SKM-1 (cell line): ENCODE results near the gene GNAT1.
A peak's percentile ranks its signal among the peaks of the same experiment; 100 is the strongest.

ENCODE experiments used
- DNase-seq: peaks from one replicate; lab custom pipeline; 2025; ENCODE audit not compliant: unreplicated experiment; lab: John Stamatoyannopoulos, UW

Gene GNAT1

DNA sequence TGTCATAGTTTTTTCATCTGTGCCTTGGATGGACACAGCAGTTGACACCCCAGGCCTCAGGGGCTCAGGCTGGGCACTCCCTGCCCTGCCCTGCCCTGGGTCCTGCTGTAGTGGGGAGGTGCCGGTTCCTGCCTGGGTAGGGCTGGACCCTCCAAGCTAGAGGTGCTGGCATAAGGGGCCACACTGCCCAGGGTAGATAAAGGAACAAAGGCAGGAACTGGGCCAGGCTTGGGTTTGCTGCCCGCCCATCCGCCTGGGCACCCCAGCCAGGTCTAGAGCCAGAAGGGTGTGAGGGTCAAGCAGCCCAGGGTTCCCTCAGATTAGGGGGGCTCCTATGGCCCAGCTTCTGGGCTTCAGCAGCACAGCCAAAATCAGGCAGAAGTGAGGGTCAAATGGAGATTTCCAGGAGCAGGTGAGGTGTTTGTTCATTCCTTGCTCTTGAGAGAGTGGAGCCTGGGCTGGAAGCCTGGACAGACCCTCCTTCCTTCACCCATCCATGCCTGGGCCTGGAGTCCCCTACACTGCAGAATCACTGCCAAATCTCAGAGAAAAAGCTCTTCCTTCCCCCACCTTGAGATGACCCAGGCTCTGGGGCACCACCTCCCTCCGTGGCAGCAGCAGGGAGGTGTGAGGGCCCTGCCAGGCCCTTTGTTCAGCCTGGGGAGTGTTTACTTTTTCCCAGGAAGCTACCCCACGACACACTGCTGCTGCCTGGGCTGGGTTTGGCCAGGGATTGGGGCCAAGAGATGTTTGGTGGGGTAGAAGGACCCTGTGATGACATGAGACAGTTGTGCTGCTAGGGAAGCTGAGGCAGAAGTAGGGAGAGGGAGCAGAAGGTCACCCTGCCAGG, 29.2 kb upstream of the GNAT1 start:
- no peak for DNase-seq

DNA sequence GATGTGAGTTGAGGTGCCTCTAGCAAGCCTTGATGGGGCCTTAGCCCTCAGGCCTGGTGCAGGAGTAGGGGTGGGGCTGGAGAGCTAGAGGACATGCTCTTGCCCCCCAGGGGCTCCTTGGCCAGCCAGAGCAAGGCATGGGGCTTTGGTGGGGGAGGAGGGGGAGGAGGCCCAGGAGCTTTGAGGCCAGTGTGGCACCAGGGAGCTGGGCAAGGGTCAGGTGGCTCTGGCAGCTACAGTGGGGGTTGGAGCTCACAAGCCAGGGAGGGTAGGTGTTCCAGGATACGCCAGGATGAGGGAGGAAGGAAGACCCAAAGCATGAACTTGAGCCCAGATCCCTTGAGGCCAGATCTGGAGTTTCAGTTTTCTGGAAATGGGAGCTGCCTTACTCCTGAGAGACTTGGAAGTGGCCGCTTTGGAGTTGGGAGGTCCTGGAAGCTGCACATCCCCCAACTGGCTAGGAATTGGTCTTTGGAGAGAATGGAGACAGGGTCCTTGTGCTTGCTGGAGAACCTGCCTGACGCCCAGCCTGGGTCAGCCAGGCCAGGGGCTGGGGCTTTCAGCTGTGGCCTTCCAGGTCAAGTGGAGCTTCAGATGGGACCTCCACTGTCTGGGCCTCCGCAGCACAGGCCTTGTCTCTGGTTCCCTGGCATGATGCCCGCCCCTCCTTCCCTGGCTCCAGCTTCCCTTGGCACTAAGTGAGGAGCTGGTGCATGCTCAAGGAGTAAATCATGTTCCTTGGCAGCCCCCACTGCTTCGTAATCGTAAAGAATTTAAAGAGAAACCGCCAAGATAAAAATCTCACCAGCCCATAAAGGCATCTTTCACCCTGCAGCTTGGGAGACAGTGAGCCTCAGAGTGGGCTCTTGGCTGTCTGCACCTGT, 27.6 kb upstream of the GNAT1 start:
- DNase-seq = no peak

DNA sequence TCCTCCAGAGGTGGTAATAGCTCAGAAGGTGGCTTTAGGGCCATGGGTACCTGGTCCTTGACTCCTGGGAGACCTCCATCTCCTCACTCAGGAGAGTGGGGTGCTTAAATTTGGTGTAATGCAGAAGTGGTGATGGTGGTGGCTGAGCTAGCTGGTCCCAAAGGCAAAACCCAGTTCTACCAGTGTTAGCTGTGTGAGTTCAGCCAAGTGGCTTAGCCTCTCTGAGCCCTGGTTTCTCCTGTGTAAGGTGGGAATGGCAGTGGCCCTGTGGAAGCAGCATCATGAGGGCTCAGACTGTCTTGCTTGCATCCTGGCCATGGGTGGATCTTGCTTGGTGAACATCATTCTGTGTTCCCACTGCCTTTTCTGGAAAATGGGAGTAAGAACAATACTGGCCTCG, 26.9 kb upstream of the GNAT1 start:
- no peak for DNase-seq

DNA sequence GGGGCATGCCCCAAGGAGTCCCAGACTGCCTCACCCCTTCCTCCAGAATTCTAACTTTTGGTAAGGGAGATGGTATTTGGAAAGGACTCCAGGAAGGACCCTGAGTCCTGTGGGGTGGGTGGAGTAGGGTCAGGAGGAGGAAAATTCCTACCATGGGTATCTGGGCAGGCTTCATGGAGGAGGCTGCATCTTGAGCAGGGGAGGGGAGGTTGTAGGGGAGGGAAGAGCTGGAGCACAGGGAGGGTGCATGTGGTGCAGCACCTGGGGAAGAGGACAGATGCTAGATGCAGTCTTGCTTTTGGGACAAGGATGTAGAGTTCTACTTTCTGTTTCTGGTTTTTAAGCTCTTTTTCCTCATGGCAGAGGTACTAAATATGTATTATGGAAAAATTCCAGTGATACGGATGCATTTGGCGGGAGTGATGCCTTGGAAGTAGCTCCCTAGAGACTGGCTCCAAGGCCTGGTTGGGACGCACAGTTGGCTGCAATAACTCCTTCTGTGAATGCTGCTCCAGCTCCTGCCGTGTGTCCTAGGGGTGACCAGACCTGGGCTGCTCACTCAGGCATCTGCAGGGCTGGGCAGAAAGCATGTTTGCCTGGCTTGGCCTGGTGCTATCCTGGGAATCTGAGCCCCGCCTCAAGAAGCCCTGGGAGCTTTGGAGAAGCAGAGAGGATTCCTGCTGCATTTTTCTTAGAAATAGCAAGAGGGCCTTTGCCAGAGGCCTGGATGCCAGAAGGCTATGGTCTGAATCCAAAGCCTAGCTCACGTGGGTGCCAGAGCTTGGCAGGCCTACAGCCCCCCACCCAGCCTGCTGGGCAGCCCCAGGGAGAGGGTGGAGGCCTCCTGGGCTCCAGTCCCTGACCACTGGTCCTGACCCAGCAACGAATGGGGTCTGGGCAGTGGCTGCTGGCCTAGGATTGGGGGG, 26.2 kb upstream of the GNAT1 start:
- no peak for DNase-seq

DNA sequence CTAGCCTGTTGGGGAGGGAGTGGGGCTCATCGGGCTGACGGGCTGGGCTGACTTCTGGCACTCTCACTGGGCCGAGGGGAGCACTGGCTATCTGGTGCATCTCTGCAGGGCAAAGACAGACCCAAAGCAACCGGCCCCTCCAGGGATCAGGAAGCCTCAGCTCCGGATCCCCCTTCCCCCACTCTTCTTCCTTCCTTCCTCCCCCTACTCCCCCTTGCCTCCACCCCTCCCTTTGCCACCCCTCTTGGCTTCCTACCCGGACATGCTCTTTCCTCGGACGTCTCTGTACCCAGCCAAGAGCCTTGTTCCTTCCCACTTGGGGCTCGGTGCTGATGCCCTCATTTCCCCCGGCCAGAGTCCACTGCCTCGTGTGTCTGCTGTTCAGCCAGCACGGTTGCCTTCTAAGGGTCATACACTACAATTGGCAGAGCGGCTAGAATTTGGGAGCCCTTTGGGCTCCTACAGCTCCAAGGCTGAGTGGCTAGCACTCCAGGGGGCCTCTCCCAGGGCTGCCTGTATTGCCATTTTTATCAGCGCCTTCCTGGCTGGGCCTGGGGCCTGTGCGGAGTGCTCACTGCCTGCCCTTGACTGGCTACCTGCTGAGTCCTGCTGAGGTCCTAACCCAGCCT, 25.4 kb upstream of the GNAT1 start:
- DNase-seq = no peak

DNA sequence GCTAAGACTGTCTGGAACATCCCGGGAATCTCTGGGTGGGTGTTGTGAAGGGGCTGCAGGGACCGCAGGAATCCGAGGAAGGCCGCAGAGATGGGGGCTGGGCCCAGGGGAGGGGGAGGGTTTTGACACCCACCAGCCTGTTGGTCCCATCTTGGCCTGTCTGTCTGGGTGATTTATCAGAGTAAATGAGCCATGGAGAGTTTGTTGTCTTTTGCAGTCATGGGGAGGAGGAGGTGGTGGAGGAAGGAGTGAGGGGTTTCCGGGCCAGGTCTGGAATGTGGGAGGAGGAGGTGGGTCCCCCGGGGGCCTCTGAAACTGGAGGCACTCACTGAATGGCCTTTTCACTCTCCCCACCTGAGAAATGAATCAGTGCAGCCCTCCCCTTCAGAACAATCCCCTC, 24.8 kb upstream of the GNAT1 start:
- no peak for DNase-seq

DNA sequence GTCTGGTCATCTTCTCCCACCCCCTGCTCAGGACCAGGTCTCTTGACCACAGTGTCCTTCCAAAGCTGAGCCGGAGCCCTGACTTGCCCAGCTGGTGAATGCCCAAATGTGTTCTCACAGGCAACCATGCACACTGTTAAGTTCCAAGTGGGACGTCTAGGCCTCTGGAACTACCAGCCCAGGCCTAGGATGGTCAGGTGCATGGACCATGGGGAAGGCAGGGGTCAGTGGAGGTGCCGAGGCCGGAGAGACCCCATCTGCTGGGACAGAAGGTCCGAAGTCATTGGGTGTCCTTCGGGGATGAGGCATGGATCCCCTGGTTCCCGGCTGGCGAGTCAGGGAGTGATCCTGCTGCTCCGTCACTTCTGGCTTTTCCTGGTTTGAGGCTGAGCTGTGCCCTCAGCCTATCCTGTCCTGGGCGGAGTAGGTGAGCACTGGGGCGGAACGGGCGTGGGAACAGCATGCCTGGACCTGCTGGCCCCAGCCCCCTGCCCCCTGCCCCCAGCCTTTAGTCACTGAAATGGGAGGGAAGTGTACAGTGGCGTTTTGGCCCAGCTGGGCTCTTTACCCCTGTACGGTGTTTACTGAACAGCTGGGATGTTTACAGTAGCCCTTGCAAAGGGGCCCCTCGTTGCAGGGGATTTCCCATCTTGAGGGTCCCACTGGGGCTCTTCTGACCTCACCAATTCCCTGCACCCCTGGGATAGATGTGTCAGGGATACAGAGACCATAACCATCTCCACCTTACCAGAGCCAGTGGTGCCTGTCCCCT, 24.2 kb upstream of the GNAT1 start:
- DNase-seq = no peak

DNA sequence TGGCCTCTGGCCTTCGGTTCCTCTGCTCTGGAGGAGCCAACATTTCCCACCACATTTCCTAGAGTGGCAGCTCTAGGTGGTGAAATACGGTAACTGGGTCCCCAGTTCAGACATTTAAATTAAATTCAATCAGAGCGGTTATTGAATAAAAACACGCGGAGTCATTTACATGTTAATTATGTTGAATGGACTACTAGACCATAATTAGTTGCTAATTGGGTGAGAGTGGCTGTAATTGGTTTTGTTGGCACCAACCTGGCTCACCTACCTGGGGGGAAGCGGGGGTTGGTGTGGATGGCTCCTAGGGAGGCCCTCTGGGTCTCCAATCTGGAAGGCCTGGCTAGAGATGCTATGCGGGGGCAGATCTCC, 23.6 kb upstream of the GNAT1 start:
- no peak for DNase-seq

DNA sequence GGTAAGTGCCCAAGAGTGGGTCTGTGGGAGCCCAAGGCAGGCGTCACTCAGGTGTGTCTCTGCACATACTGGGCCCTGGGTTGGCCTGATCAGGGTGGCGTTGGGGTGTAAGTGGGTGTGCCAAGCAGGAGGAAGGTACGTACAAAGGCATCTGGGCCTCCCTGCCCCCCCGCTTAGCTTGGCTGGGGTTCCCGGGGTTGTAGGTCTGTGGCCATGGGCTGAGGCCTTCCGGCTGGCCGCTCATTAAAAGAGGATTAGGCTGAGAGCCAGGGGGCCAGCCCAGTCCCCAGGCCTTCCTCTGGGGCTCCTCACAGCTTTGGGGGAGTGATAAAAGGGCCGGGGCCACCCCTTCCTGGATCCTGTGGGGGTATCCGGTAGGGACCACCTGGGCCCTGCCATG, 23.0 kb upstream of the GNAT1 start:
- no peak for DNase-seq

DNA sequence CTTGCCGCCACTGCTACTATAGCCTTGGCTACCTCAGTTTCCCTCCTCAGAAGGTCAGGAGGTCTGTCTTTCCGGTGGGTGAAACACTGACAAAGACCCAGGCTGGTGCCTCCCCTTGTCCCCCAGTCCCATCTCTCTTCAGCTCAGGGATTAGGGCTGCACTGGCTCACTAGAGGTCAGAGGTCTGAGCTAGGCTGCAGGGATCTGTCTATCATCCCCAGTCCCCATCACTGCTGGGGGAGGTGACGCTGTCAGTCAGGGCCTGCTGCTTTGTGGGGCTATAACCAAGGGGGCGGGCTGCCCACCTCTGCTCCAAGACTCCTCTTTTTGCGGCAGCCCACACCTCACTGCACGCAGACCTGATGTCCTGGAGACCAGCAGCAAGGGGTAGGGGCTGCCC, 22.6 kb upstream of the GNAT1 start:
- DNase-seq = no peak

DNA sequence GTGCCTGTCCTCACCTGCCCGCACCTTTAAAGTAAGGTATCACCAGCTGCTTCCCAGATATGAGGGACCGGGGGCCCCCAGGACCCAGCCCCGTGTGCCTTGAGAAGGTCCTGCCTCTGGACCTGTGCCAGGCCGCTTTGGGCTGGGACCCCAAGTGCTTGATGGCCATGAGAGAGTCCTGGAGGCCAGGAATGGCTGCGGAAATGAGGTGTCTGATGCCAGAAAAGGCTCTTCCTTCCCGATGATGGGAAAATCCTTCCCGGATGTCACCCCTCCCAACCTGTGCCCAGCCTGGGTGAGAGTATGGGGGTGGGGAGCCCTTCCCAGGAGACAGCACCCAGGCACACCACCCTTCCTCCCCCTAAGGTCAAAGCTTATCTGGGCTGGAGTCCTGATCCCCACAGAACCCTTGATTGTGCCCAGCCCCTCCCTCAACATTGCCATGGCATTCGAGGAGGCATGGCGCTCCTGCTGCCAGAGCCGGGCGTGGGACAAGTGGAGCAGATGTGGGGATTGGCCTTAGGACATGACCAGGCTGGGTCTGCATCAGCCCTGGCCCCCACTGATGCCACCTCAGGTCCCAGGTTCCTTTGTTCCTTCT, 22.1 kb upstream of the GNAT1 start:
- no peak for DNase-seq

DNA sequence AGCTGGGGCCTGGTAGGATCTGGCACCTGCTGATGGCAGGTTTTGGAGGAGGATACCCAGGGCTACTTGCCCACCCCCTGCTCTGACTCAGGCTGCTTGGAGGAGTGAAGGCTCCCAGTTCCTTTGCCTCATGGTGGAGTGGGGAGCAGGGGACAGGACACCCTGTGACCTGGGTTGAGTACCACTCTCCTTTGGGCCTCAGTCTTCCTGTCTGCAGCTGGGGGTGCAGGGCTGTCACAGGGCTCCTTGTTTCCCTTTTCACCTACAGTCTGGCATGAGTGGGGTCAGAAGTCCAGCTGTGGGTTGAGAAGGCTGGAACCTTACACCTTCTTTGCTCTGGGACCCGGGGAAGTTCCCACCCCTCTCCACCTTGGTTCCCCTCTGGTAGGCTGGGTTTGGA, 21.6 kb upstream of the GNAT1 start:
- no peak for DNase-seq

DNA sequence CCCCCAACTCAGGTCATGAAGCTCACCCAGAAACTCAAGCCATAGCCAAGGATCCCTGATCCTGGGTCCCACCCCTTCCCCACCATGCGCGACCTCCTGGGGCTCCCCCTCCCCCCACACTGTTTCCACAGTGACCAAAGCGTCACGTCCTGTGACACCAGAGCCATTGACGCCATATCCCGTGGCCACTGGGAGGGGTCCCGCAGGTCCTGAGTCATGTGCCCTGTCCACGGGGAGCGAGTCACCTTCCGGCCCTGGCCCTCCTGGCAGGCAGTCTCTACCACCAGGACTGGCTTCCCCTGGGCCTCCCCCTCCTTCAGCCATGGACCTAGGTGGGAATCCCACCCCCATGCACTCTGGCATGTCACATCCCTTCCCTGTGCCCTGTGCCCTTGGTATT, 20.7 kb upstream of the GNAT1 start:
- DNase-seq = no peak

DNA sequence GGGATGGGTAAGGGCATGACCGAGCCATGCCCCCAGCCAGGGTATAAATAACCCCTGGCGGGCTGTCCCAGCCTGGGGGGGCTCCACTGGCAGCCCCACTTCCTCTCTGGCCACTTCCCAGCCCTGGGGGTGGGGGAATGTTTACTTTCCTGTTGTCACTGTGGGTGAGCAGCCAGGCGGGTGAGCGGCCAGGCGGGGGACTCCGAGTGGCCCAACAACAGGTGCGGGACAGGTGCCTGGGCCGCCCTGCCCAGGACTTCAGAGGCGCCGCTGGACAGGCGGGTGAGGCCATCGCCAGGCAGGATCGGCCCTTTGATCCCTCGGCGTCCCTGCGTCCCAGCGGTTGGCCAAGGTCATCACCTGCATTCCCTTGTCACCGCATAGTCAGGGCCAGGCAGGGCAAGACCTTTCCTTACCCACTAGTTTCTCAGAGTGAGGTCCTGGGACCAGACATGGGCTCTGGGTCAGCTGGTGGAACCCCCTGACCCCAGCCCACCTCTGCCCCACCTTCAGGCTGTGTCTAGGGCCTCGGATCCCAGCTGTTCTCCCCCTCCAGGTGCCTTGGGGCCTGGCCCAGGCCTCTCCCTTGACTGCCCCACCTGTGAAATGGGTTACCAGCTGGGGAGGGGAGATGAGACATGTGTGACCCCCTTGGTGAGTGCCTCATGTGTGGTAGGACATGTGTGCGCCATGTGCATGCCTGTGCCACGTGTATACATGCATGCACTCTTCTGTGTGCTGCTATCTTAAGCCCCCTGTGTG, 19.7 kb upstream of the GNAT1 start:
- DNase-seq = no peak

DNA sequence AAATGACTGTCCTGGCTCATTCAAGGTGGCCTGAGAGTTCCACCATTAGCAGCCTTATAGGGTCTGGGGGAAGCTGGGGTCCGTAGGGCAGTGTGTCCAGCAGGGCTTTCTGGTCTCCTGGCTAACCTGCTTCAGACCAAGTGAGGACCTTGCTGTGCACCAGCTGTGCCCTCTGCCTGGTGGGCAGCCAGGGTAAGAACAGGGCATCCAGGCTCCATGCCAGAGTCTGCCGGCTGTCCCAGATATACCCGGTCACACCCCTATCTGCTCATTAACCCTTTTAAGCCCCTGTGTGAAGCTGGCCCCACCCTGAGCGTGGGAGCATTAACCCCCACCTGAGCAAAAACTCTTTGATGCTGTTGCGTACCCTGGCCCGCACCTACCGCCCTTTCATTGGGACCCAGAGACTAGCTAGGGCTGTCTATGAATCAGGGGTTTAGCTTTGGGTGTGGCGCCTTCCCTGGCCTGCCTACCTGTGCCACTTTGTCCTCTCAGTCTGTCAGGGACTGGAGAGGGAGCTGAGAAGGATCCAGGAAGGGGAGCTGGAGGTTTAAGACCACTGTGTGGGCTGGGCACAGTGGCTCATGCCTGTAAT, 18.7 kb upstream of the GNAT1 start:
- DNase-seq = no peak

DNA sequence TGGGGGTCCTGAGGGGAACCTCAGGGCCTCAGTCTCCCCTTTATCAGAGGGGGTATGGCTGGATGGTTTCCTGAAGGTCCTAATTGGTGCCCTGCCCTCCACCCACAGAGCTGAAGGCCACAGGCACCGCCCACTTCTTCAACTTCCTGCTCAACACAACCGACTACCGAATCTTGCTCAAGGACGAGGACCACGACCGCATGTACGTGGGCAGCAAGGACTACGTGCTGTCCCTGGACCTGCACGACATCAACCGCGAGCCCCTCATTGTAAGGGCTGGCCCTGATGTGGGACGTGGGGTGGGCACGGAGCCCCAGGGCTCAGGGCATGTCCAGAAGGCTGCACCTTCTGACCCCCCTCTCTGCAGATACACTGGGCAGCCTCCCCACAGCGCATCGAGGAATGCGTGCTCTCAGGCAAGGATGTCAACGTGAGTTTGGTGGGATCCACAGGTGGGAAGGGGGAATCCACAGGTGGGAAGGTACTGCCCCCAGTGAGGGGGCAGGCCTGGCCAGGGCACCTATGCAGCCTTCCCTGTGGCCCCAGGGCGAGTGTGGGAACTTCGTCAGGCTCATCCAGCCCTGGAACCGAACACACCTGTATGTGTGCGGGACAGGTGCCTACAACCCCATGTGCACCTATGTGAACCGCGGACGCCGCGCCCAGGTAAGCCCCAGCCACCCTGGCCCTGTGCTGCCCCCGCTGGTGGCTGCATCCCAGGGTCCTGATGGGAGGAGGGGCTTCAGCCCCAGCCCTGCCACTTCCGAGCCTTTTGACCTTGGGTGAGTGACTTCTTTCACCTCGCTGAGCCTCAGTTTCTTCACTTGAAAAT, 17.5 kb upstream of the GNAT1 start:
- DNase-seq = peak; percentile 47

DNA sequence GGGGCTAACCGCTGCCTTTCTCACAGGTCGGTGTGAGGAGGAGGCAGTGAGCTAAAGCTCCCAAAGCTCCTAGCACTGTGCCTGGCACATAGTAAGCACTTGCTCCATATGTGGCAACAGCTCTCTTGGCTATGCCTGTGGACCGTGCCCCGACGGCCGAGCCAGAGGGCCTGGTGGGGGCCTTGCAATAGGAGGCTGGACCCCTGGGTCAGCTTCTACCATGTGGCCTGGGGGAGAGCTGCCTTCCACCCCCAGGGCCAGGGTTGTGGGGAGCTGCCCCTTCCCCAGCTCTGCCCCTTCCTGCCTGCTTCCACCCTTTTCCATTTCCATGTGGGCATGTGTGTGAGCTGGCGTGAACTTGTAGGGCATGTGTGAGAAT, 16.9 kb upstream of the GNAT1 start:
- DNase-seq = no peak
